Osteoblast (primary cell): Measurements from ENCODE around the gene GORASP2. TPM values are rescaled to one million over a fixed set of nuclear protein-coding genes. Genes with fewer than 3 reads are reported as not detected.

ENCODE experiments used
- DNase-seq: peaks from one replicate; pipeline ENCODE4 v3.0.0; 2011; ENCODE audit warnings: low spot score, mixed read lengths; ENCODE audit not compliant: insufficient read length; ENCODE audit errors: missing footprints
- H2AFZ ChIP-seq: 2 replicates; pipeline ENCODE4 v1.6.0; 2011; ENCODE audit warnings: mild to moderate bottlenecking, low read length
- H3K27ac ChIP-seq: 2 replicates; pipeline ENCODE4 v1.5.1; 2011; ENCODE audit warnings: mild to moderate bottlenecking, low read depth, low read length, moderate library complexity
- H3K27me3 ChIP-seq: 2 replicates; pipeline ENCODE4 v1.6.0; 2012; ENCODE audit warnings: mild to moderate bottlenecking, control low read depth, inconsistent platforms, low read length, moderate library complexity; ENCODE audit not compliant: insufficient read depth
- H3K36me3 ChIP-seq: 2 replicates; pipeline ENCODE4 v1.5.1; 2011; ENCODE audit warnings: mild to moderate bottlenecking, low read length, control low read depth, moderate library complexity; ENCODE audit not compliant: insufficient read depth
- H3K4me1 ChIP-seq: 2 replicates; pipeline ENCODE4 v1.5.1; 2011; ENCODE audit warnings: mild to moderate bottlenecking, low read length, control low read depth, moderate library complexity; ENCODE audit not compliant: insufficient read depth
- H3K4me2 ChIP-seq: 2 replicates; pipeline ENCODE4 v1.6.0; 2011; ENCODE audit warnings: mild to moderate bottlenecking, low read length; ENCODE audit not compliant: insufficient read depth
- H3K4me3 ChIP-seq: fragments of 200-600 bp; sonication (generic); 3 replicates; pipeline ENCODE4 v1.5.1; 2012; ENCODE audit warnings: mild to moderate bottlenecking, low read length, inconsistent platforms; ENCODE audit not compliant: insufficient read depth
- H3K79me2 ChIP-seq: 2 replicates; pipeline ENCODE4 v1.6.0; 2012; ENCODE audit warnings: mild to moderate bottlenecking, low read length, control low read depth, inconsistent platforms; ENCODE audit not compliant: insufficient read depth
- H3K9me3 ChIP-seq: 2 replicates; pipeline ENCODE4 v1.5.1; 2011; ENCODE audit warnings: low read depth, low read length, control low read depth
- H4K20me1 ChIP-seq: 2 replicates; pipeline ENCODE4 v1.6.0; 2012; ENCODE audit warnings: mild to moderate bottlenecking, low read length, control low read depth; ENCODE audit not compliant: insufficient read depth
- CTCF ChIP-seq: IDR thresholded peaks from 2 replicates; pipeline ENCODE4 v1.5.1; 2011; ENCODE audit warnings: mild to moderate bottlenecking, low read depth, low read length, moderate library complexity; ENCODE audit errors: extremely low read depth
- total RNA-seq: library from RNA; depleted of rRNA; stranded (reverse); fragments of >200 nt; gene quantifications from 2 replicates; pipeline ENCODE4 v1.2.3, GENCODE V29; 2012

GORASP2 gene
- total RNA-seq, 1 donor = 51.8 TPM

GRCh38 chr2:170968205-170969003 is 39.4 kb downstream of the GORASP2 start:
- H4K20me1 ChIP-seq = peaks cover 5% of the 10 kb centered on the region
- no peaks in the 10 kb centered on the region for H3K79me2 ChIP-seq
- H3K4me3 ChIP-seq = no peak overlapping the region
- H3K36me3 ChIP-seq = peaks cover 55% of the 10 kb centered on the region
- H3K4me2 ChIP-seq = no peak overlapping the region
- no peaks in the 10 kb centered on the region for H3K27me3 ChIP-seq
- H3K9me3 ChIP-seq = no peaks in the 10 kb centered on the region
- DNase-seq = no peak
- H3K27ac ChIP-seq = no peak overlapping the region
- H2AFZ ChIP-seq = no peak overlapping the region
- TF ChIP-seq CTCF = no peak
- H3K4me1 ChIP-seq = peaks cover 10% of the 10 kb centered on the region

GRCh38 chr2:170969030-170969429 is 40.0 kb downstream of the GORASP2 start:
- no peaks in the 10 kb centered on the region for H3K9me3 ChIP-seq
- H3K27ac ChIP-seq = no peak overlapping the region
- H2AFZ ChIP-seq = no peak overlapping the region
- TF ChIP-seq CTCF = no peak
- no peak overlapping the region for H3K4me3 ChIP-seq
- no peaks in the 10 kb centered on the region for H3K27me3 ChIP-seq
- H3K36me3 ChIP-seq = peaks cover 49% of the 10 kb centered on the region
- peaks cover 10% of the 10 kb centered on the region for H3K4me1 ChIP-seq
- peaks cover 5% of the 10 kb centered on the region for H4K20me1 ChIP-seq
- DNase-seq = no peak
- H3K4me2 ChIP-seq = no peak overlapping the region
- no peaks in the 10 kb centered on the region for H3K79me2 ChIP-seq

GRCh38 chr2:170969872-170970496 is 40.9 kb downstream of the GORASP2 start:
- H3K4me1 ChIP-seq = peaks cover 18% of the 10 kb centered on the region
- no peak overlapping the region for H3K4me3 ChIP-seq
- H4K20me1 ChIP-seq = peaks cover 5% of the 10 kb centered on the region
- no peaks in the 10 kb centered on the region for H3K27me3 ChIP-seq
- H2AFZ ChIP-seq = no peak overlapping the region
- DNase-seq = peak; percentile 76
- H3K9me3 ChIP-seq = no peaks in the 10 kb centered on the region
- no peak for TF ChIP-seq CTCF
- no peaks in the 10 kb centered on the region for H3K79me2 ChIP-seq
- no peak overlapping the region for H3K4me2 ChIP-seq
- no peak overlapping the region for H3K27ac ChIP-seq
- H3K36me3 ChIP-seq = peaks cover 39% of the 10 kb centered on the region

- no peaks in the 10 kb centered on the region for H3K79me2 ChIP-seq
- H4K20me1 ChIP-seq = no peaks in the 10 kb centered on the region
- H3K4me1 ChIP-seq = peaks cover 18% of the 10 kb centered on the region
- no peak overlapping the region for H3K4me3 ChIP-seq
- DNase-seq = peak; percentile 81
- no peaks in the 10 kb centered on the region for H3K9me3 ChIP-seq
- no peaks in the 10 kb centered on the region for H3K27me3 ChIP-seq
- no peak for TF ChIP-seq CTCF
- H2AFZ ChIP-seq = no peak overlapping the region
- peaks cover 28% of the 10 kb centered on the region for H3K36me3 ChIP-seq
- no peak overlapping the region for H3K27ac ChIP-seq
- no peak overlapping the region for H3K4me2 ChIP-seq
Measured at GRCh38 chr2:170971071-170971470, 42.0 kb downstream of the GORASP2 start.
